Body of pancreas (tissue), 4 donors: Measurements from ENCODE around the gene SOX8.

Experiments
- CTCF ChIP-seq, 7 experiments: fragments of 450-650 bp in 4 of 7; fragments of 200-600 bp in 3 of 7; sonication (generic) in 3 of 7; IDR thresholded peaks; one replicate each; pipeline ENCODE4 v1.5.1; 2016 to 2019; ENCODE audit warnings: antibody characterized with exemption in 7 of 7
- POLR2A ChIP-seq, 3 donors: fragments of 450-650 bp; IDR thresholded peaks; one replicate each; pipeline ENCODE4 v1.6.1; 2016; ENCODE audit warnings: antibody characterized with exemption in 3 of 3, mild to moderate bottlenecking in 2 of 3

- TF ChIP-seq CTCF (IDR thresholded peaks at IDR 0.05), result no peak
- no peak for TF ChIP-seq POLR2A (IDR thresholded peaks at IDR 0.05)
Observed at GRCh38 chr16:962366-962765, 19.2 kb upstream of the SOX8 start.
